Mucosa of stomach (tissue), 1 donor: ENCODE results near the gene TMEM131L.
A peak's percentile ranks its signal among the peaks of the same experiment; 100 is the strongest.

ENCODE experiments used
- H3K27me3 ChIP-seq: one replicate; pipeline ENCODE4 v1.7.0; 2013; ENCODE audit warnings: mild to moderate bottlenecking, low read length; ENCODE audit not compliant: control insufficient read depth, insufficient read depth
- H3K36me3 ChIP-seq: one replicate; pipeline ENCODE4 v1.7.0; 2013; ENCODE audit warnings: low read length; ENCODE audit not compliant: control insufficient read depth, insufficient read depth
- H3K4me1 ChIP-seq: one replicate; pipeline ENCODE4 v1.7.0; 2013; ENCODE audit warnings: mild to moderate bottlenecking, low read length; ENCODE audit not compliant: control insufficient read depth, insufficient read depth
- H3K4me3 ChIP-seq: one replicate; pipeline ENCODE4 v1.7.0; 2013; ENCODE audit warnings: low read length
- H3K9ac ChIP-seq: one replicate; pipeline ENCODE4 v1.7.0; 2013; ENCODE audit warnings: mild to moderate bottlenecking, low read length, moderate library complexity
- H3K9me3 ChIP-seq: one replicate; pipeline ENCODE4 v1.7.0; 2013; ENCODE audit warnings: mild to moderate bottlenecking, low read length, moderate library complexity; ENCODE audit not compliant: control insufficient read depth
- donor health status: Pancreatic carcinoma.

TMEM131L gene

GRCh38 chr4:153684182-153684970, 218.2 kb downstream of the TMEM131L start, which contains the start of gene TLR2:
TSS of gene TLR2 (plus strand) at chr4:153684280. CDS start at chr4:153702908, 18,628 bp downstream.
- Histone ChIP-seq H3K36me3 (no peaks in the 10 kb centered on the region), H3K27me3 (peaks cover 19% of the 10 kb centered on the region), H3K4me3 (peak within 1 kb of the TSS; percentile 74), H3K9ac (peak within 1 kb of the TSS; percentile 62), H3K4me1 (no peaks in the 10 kb centered on the region), H3K9me3 (no peaks in the 10 kb centered on the region)

- Histone ChIP-seq H3K4me3 (peak overlapping the region; percentile 74), H3K36me3 (no peaks in the 10 kb centered on the region), H3K4me1 (no peaks in the 10 kb centered on the region), H3K9me3 (no peaks in the 10 kb centered on the region), H3K27me3 (peaks cover 19% of the 10 kb centered on the region), H3K9ac (peak overlapping the region; percentile 62)
Measured at GRCh38 chr4:153684971-153685371, 218.8 kb downstream of the TMEM131L start.
